ENCODE data around the gene BRI3BP.
"Not testable (repeated sequence)": the region's sequence is repeated elsewhere in the genome, so short reads cannot be mapped to it uniquely, and the experiment has no call there.

DNA sequence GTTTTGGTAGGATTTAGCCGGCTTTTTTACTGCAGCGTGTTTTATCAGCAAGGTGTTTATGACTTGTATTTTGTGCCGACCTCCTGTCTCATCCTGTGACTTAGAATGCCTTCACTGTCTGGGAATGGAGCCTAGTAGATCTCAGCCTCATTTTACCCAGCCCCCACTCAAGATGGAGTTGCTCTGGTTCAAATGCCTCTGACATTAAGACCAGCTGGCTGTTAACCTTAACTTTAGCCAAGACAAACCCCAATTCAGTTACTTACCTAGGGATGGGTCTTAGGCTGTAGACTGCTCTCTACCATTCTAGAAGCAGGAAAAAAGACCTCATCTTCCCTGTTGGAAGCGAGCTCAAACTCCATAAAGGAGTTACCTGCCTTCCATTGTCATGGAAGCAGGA, 70.1 kb downstream of the BRI3BP start:
- not testable (repeated sequence) for TF ChIP-seq POLR2AphosphoS5, POLR2A (IDR thresholded peaks at IDR 0.05)
